WTC11 (cell line): ENCODE measurements around the gene DEFB116. TPM values are rescaled to one million over a fixed set of nuclear protein-coding genes. Genes with fewer than 3 reads are reported as not detected.

Experiments used
- ATAC-seq: fragments of 200-7000 bp; cut with Tn5 transposase; 2 replicates; pipeline ENCODE4 v1.10.0; 2021; ENCODE audit warnings: mild to moderate bottlenecking, moderate library complexity
- Bru-seq: library from RNA; stranded (reverse); fragments of 400-500 nt; gene quantifications from one replicate; lab custom pipeline; 2021; lab: Mats Ljungman, UMichigan
- CTCF ChIA-PET: fragments of 300-600 bp; sonication (Branson Sonifier 250); formaldehyde crosslinking; loops from one replicate; lab custom pipeline; 2021; ENCODE audit warnings: antibody characterized with exemption; lab: Charles Lee
- POLR2A ChIA-PET: fragments of 350-600 bp; sonication (Branson Sonifier 250); formaldehyde crosslinking; loops from one replicate; lab custom pipeline; 2021; ENCODE audit warnings: antibody characterized with exemption; lab: Charles Lee
- DNase-seq: peaks from one replicate; pipeline ENCODE4 v3.0.0; 2021; ENCODE audit warnings: low spot score
- H3K27ac Mint-ChIP-seq: 2 replicates; pipeline ENCODE4 v1.8.0; 2021; ENCODE audit warnings: mixed read lengths
- H3K27me3 Mint-ChIP-seq: 2 replicates; pipeline ENCODE4 v1.8.0; 2021; ENCODE audit warnings: low read depth, mild to moderate bottlenecking, moderate library complexity, mixed read lengths
- H3K36me3 Mint-ChIP-seq: 2 replicates; pipeline ENCODE4 v1.8.0; 2021; ENCODE audit warnings: mixed read lengths
- H3K4me1 Mint-ChIP-seq: 2 replicates; pipeline ENCODE4 v1.8.0; 2022; ENCODE audit warnings: mixed read lengths
- H3K4me3 Mint-ChIP-seq: 2 replicates; pipeline ENCODE4 v1.8.0; 2021; ENCODE audit warnings: mild to moderate bottlenecking, moderate library complexity, mixed read lengths
- H3K9me3 Mint-ChIP-seq: 2 replicates; pipeline ENCODE4 v1.8.0; 2021; ENCODE audit warnings: mixed read lengths
- CDX4 ChIP-seq: fragments of 250-450 bp; sonication (Bioruptor Pico); IDR thresholded peaks from 2 replicates; pipeline ENCODE4 v1.9.0; 2021; ENCODE audit warnings: moderate library complexity, mild to moderate bottlenecking, inconsistent platforms, borderline replicate concordance
- E2F1 ChIP-seq: sonication (generic); formaldehyde crosslinking; IDR thresholded peaks from 2 replicates; pipeline ENCODE4 v1.8.0; 2022; ENCODE audit warnings: mild to moderate bottlenecking, missing genetic modification reagents
- E2F4 ChIP-seq: sonication (generic); formaldehyde crosslinking; IDR thresholded peaks from 2 replicates; pipeline ENCODE4 v1.8.1; 2022; ENCODE audit warnings: low read depth, mild to moderate bottlenecking, moderate library complexity, missing genetic modification reagents, borderline replicate concordance
- ELF4 ChIP-seq: sonication (generic); formaldehyde crosslinking; IDR thresholded peaks from 2 replicates; pipeline ENCODE4 v1.8.1; 2022; ENCODE audit warnings: low read depth, mild to moderate bottlenecking, moderate library complexity, missing genetic modification reagents
- EMX1 ChIP-seq: fragments of 250-450 bp; sonication (Bioruptor Pico); IDR thresholded peaks from 2 replicates; pipeline ENCODE4 v1.8.0; 2021; ENCODE audit warnings: mild to moderate bottlenecking
- FOXK1 ChIP-seq: sonication (generic); formaldehyde crosslinking; IDR thresholded peaks from 2 replicates; pipeline ENCODE4 v1.8.0; 2022; ENCODE audit warnings: mild to moderate bottlenecking, moderate library complexity, missing genetic modification reagents
- FOXP4 ChIP-seq: sonication (generic); formaldehyde crosslinking; IDR thresholded peaks from 2 replicates; pipeline ENCODE4 v1.8.0; 2022; ENCODE audit warnings: mild to moderate bottlenecking, missing genetic modification reagents
- GABPB1 ChIP-seq: sonication (generic); formaldehyde crosslinking; IDR thresholded peaks from 2 replicates; pipeline ENCODE4 v1.8.1; 2023; ENCODE audit warnings: mild to moderate bottlenecking, missing genetic modification reagents
- GRHL2 ChIP-seq: fragments of 250-450 bp; sonication (Bioruptor Pico); IDR thresholded peaks from 2 replicates; pipeline ENCODE4 v1.8.0; 2022; ENCODE audit warnings: mild to moderate bottlenecking, moderate library complexity; ENCODE audit not compliant: insufficient replicate concordance, severe bottlenecking
- MYBL2 ChIP-seq: sonication (generic); formaldehyde crosslinking; IDR thresholded peaks from 2 replicates; pipeline ENCODE4 v1.8.1; 2023; ENCODE audit warnings: mild to moderate bottlenecking, moderate library complexity, missing genetic modification reagents
- NFE2L1 ChIP-seq: sonication (generic); formaldehyde crosslinking; IDR thresholded peaks from 2 replicates; pipeline ENCODE4 v1.8.1; 2023; ENCODE audit warnings: missing genetic modification reagents
- NFYB ChIP-seq: sonication (generic); formaldehyde crosslinking; conservative IDR thresholded peaks from 2 replicates; pipeline ENCODE4 v1.8.0; 2022; ENCODE audit warnings: low read depth, missing genetic modification reagents
- NR2C2 ChIP-seq: sonication (generic); formaldehyde crosslinking; IDR thresholded peaks from 2 replicates; pipeline ENCODE4 v1.8.0; 2022; ENCODE audit warnings: mild to moderate bottlenecking, missing genetic modification reagents
- PREB ChIP-seq: sonication (generic); formaldehyde crosslinking; IDR thresholded peaks from 2 replicates; pipeline ENCODE4 v1.8.1; 2022; ENCODE audit warnings: mild to moderate bottlenecking, missing genetic modification reagents, moderate library complexity, borderline replicate concordance
- PRRX2 ChIP-seq: fragments of 250-450 bp; sonication (Bioruptor Pico); IDR thresholded peaks from 2 replicates; pipeline ENCODE4 v1.8.0; 2021; ENCODE audit warnings: mild to moderate bottlenecking
- SMAD4 ChIP-seq: sonication (generic); formaldehyde crosslinking; IDR thresholded peaks from 2 replicates; pipeline ENCODE4 v1.8.0; 2022; ENCODE audit warnings: mild to moderate bottlenecking, missing genetic modification reagents
- SOX15 ChIP-seq: fragments of 250-450 bp; sonication (Bioruptor Pico); IDR thresholded peaks from 2 replicates; pipeline ENCODE4 v1.9.0; 2021; ENCODE audit warnings: mild to moderate bottlenecking
- STAT6 ChIP-seq: sonication (generic); formaldehyde crosslinking; conservative IDR thresholded peaks from 2 replicates; pipeline ENCODE4 v1.8.1; 2023; ENCODE audit warnings: mild to moderate bottlenecking, low read depth, missing genetic modification reagents, moderate library complexity
- TEAD1 ChIP-seq: sonication (generic); formaldehyde crosslinking; IDR thresholded peaks from 2 replicates; pipeline ENCODE4 v1.8.0; 2022; ENCODE audit warnings: mild to moderate bottlenecking, missing genetic modification reagents
- TP53 ChIP-seq: sonication (generic); formaldehyde crosslinking; IDR thresholded peaks from 2 replicates; pipeline ENCODE4 v1.8.1; 2023; ENCODE audit warnings: mild to moderate bottlenecking, missing genetic modification reagents
- USF2 ChIP-seq: sonication (generic); formaldehyde crosslinking; IDR thresholded peaks from 2 replicates; pipeline ENCODE4 v1.8.1; 2023; ENCODE audit warnings: mild to moderate bottlenecking, missing genetic modification reagents, moderate library complexity
- ZNF232 ChIP-seq: sonication (generic); formaldehyde crosslinking; IDR thresholded peaks from 2 replicates; pipeline ENCODE4 v1.8.0; 2022; ENCODE audit warnings: mild to moderate bottlenecking, missing genetic modification reagents
- ZNF263 ChIP-seq: sonication (generic); formaldehyde crosslinking; IDR thresholded peaks from 2 replicates; pipeline ENCODE4 v1.8.1; 2022; ENCODE audit warnings: low read depth, mild to moderate bottlenecking, moderate library complexity, missing genetic modification reagents
- ZNF317 ChIP-seq: sonication (generic); formaldehyde crosslinking; IDR thresholded peaks from 2 replicates; pipeline ENCODE4 v1.8.1; 2023; ENCODE audit warnings: low read depth, mild to moderate bottlenecking, moderate library complexity, missing genetic modification reagents, borderline replicate concordance
- long read RNA-seq, 3 experiments: library from RNA in 1 of 3; library from capped mRNA in 1 of 3; library from polyadenylated mRNA in 1 of 3; unstranded in 2 of 3; stranded (forward) in 1 of 3; transcript quantifications; one replicate each; pipeline ENCODE4 v2.0.0, GENCODE V29; 2021
- total RNA-seq: library from RNA; stranded (reverse); gene quantifications from 3 replicates; pipeline ENCODE4 v1.2.3, GENCODE V29; 2021

Gene DEFB116
- not detected in 3 replicates for total RNA-seq
- Bru-seq, nascent RNA: not detected
- long read RNA-seq, experiment 1: 0 reads
- long read RNA-seq, experiment 2: 0 reads
- long read RNA-seq, experiment 3: 0 reads

GRCh38 chr20:31308535-31309162 is at the start of gene DEFB116:
Gene DEFB116 (minus strand): TSS chr20:31308585. CDS start chr20:31308585, 0 bp downstream.
- DNase-seq (no peak), ATAC-seq (no peak)
- ChIA-PET POLR2A (no interaction called here), CTCF (no interaction called here)
- TF ChIP-seq EMX1 (CRISPR knock-in tag) (no peak), FOXP4 (CRISPR knock-in tag) (no peak), SOX15 (no peak), NFE2L1 (CRISPR knock-in tag) (no peak), GABPB1 (CRISPR knock-in tag) (no peak), TEAD1 (CRISPR knock-in tag) (no peak), USF2 (CRISPR knock-in tag) (no peak), ZNF317 (CRISPR knock-in tag) (no peak), ZNF232 (CRISPR knock-in tag) (no peak)
- peaks cover 12% of the 10 kb centered on the region for H3K27me3 Mint-ChIP-seq
- no peak within 1 kb of the TSS for H3K4me3 Mint-ChIP-seq
- no peak within 1 kb of the TSS for H3K27ac Mint-ChIP-seq
- peaks cover 93% of the 10 kb centered on the region for H3K9me3 Mint-ChIP-seq
- peaks cover 68% of the 10 kb centered on the region for H3K36me3 Mint-ChIP-seq
- no peaks in the 10 kb centered on the region for H3K4me1 Mint-ChIP-seq

GRCh38 chr20:31355981-31356380 is 47.6 kb upstream of the DEFB116 start:
- Mint-ChIP-seq H3K4me1 (no peaks in the 10 kb centered on the region), H3K27me3 (peaks cover 12% of the 10 kb centered on the region), H3K27ac (no peak overlapping the region), H3K36me3 (peaks cover 34% of the 10 kb centered on the region), H3K9me3 (peaks cover 72% of the 10 kb centered on the region), H3K4me3 (no peak overlapping the region)
- ChIA-PET CTCF (no interaction called here), POLR2A (no interaction called here)
- no peak for ATAC-seq
- DNase-seq: no peak
- TF ChIP-seq FOXK1 (CRISPR knock-in tag) (no peak), SMAD4 (CRISPR knock-in tag) (no peak), PRRX2 (CRISPR knock-in tag) (no peak), ELF4 (no peak), E2F1 (CRISPR knock-in tag) (no peak), MYBL2 (CRISPR knock-in tag) (no peak), CDX4 (no peak), TP53 (CRISPR knock-in tag) (no peak), NR2C2 (CRISPR knock-in tag) (no peak), ZNF263 (CRISPR knock-in tag) (no peak), E2F4 (no peak), PREB (CRISPR knock-in tag) (no peak), ZNF232 (CRISPR knock-in tag) (no peak), NFYB (CRISPR knock-in tag) (no peak), STAT6 (CRISPR knock-in tag) (no peak), GRHL2 (no peak)
